Ramos (cell line): Measurements from ENCODE around the gene PRH2.

Experiments used
- in situ Hi-C: fragments of 300-500 bp; cut with MboI; formaldehyde crosslinking; loops from one replicate; pipeline ENCODE4 v1.14.3; 2022; ENCODE audit warnings: low sequenced_read_pairs; ENCODE audit not compliant: unreplicated experiment

The PRH2 gene

DNA sequence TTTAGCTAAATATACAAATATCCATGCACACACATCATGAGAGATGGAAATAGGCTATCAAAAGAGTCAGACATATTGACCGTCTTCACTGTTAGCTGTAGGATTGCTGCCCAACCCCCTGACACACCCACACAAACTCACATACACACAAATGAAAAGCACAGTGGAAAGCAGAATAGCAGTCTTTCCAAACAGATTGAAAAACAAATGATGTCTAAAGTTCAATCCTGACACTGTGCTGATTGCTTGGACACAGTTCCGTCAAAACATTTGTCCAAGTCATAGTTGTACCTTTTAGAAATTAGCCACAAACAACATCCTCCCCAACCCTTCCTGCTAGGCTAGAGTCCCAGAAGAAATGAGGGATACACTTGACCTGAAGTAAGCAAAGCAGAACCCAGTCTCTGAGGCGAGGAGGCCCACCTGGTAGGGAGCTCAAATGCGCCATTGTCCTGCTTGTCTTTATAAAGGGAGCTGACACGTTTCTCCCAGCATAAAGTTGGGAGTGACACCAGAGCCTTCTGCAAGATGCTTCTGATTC is at the start of gene PRH2:
PRH2 (plus strand) TSS at position 491 of the 541 bp plus-strand sequence; CDS start at position 529, 38 bp downstream.
- in situ Hi-C loops: no loop called here

DNA sequence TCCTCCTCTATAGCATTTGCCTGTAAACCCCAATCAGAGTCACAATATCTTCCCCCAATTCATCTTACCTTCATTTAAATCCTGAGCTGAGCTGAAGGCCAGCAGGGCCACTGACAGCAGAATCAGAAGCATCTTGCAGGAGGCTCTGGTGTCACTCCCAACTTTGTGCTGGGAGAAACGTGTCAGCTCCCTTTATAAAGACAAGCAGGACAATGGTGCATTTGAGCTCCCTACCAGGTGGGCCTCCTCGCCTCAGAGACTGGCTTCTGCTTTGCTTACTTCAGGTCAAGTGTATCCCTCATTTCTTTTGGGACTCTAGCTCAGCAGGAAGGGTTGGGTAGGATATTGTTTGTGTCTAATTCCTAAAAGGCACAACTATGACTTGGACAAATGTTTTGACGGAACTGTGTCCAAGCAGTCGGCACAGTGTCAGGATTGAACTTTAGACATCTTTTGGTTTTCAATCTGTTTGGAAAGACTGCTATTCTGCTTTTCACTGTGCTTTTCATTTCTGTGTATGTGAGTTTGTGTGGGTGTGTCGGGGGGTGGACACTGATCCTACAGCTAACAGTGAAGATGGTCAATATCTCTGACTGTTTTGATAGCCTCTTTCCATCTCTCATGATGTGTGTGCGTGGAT is 44.8 kb upstream of the PRH2 start, which contains the start of gene PRH1:
PRH1 (minus strand) TSS at position 170 of the 640 bp plus-strand sequence; CDS start at position 132, 38 bp downstream.
- in situ Hi-C loops: no loop called here

DNA sequence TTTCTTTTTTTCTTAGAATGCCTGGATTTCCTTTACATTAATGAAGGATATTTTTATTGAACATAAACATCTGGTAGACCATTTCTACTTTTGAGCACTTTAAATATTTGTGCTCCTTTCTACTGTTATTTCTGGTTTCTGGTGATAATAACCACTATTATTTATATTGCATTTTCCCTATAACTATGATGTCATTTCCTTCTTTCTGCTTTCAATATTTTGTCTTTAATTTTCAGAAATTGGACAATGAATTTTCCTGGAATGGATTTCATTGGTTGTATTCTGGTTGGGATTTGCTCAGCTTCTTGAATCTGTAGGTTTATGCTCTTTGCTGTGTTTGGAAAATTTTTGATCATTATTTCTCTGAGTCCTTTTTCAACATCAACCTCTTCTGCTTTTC is 39.8 kb upstream of the PRH2 start:
- in situ Hi-C loops: no loop called here

DNA sequence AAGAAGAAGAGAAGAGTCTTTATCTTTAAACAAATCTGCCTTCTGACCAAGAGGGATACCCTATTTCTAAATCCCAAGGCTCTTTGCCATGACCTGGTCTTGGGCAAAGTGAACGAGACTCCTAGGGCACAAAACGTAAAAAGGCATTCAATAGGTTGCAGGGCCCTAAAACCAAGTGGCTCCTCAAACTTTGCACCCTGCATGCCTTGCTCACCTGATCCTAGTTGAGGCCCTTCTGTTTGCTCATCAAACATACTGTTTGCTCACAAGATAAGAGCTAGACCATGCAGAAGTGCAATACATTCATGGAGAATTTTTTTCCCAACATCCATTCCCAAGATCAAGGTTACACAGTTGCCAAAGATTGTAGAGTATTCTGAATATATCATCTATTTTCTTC is 37.1 kb upstream of the PRH2 start:
- in situ Hi-C loops: no loop called here

DNA sequence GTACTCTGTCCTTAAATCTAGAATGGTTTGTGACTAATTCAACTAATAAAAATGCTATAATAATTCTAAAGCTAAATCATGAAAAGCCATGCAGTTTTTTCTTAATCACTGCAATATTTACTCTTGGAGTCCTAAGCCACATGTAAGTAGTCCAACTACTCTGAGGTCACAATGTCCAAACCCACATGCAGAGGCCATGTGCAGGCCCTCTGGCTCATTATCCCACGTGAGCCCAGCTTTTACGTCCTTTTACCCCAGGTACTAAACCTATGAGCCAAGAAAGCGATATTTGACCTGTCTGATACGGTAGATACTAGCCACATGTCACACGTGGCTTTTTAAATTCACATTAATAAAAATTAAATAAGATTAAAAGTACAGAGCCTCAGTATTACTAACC is 32.2 kb upstream of the PRH2 start:
- in situ Hi-C loops: no loop called here

DNA sequence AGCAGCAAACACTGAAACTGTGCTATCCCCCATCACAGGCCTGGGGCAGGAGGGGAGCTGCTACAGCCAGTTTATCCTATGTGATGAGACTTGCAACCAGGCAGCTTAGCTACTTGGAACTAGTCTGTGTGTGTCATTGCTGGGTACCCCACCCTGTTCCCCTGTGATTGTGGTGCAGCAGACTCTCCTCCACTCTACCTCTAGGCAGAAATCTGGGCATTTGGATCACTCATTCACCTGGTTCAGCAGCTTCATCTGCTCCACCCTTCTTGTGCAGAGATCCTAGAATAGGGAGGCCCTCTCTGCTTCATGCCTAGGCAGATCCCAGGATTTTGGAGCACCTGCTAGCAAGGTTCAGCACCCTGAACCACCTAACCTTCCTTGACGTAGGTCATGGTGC is 28.5 kb upstream of the PRH2 start:
- in situ Hi-C loops: no loop called here

DNA sequence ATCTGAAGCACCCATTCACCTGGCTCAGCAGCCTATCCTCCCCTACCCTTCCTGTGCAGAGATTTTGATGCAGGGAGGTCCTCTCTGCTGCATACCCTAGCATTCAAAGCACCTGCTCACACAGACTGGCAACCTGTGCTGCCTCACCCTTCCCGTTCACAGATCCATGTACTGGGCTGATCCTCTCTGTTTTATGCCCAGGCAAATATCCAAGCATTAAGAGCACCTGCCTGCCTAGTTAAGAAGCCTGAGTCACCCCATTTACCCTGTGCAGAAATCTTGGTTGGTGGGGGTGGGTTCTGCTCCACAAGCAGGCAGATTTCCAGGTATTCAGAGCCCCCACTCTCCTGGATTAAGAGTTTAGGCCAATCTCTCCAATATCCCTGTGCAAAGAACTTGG is 28.1 kb upstream of the PRH2 start:
- in situ Hi-C loops: no loop called here

DNA sequence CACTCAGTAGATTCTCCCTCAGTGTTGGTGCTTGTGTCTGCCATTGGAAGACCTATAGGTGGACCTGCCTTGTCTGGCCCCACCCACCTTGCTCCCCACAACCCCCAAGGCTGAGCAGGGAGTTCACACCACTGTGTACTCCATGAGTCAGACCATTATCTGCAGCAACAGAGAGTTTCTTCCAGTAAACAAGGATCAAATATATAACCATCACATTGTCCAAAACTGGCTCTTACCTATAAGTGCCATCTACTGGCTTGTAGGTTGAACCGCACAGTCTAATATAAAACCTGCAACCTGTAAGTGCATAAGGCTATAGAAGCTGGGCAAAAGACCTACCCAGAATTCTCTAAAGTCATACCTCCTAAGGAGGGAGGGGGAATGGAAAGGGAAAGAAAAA is 27.6 kb upstream of the PRH2 start:
- in situ Hi-C loops: no loop called here

DNA sequence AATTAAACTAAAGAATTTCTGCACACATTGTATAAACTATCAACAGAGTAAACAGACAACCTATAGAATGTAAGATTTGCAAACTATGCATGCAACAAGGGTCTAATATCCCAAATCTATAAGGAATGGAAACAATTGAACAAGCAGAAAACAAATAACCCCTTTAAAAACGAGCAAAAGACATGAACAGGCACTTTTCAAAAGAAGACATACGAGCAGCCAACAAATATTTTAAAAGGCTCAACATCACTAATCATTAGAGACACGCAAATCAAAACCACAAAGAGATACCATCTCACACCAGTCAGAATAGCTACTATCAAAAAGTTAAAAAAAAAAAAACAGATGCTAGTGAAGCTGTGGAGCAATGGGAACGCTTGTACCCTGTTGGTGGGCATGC is 24.4 kb upstream of the PRH2 start:
- in situ Hi-C loops: no loop called here

DNA sequence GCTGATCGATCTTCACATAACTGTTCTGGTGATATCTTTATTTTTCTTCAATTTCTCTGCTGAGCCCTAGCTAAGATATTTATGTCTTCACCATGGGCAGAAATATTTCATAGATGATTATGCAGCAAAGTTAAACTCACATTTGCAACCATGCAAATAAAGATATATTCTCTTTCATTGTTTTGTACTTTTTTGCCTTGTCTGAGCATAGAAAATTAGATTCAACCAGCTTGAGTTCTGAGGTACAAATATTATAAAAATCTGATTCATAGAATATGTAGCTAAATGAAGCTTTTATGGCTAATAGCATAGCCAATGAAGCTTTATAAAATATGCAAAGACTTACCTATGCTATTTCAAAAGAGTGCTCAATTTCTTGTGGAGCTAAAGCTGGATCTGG is 19.6 kb upstream of the PRH2 start, which contains the start of gene TAS2R13:
TAS2R13 (minus strand) TSS at position 101 of the 400 bp plus-strand sequence. CDS start 264 bp downstream, outside the sequence.
- in situ Hi-C loops: no loop called here

DNA sequence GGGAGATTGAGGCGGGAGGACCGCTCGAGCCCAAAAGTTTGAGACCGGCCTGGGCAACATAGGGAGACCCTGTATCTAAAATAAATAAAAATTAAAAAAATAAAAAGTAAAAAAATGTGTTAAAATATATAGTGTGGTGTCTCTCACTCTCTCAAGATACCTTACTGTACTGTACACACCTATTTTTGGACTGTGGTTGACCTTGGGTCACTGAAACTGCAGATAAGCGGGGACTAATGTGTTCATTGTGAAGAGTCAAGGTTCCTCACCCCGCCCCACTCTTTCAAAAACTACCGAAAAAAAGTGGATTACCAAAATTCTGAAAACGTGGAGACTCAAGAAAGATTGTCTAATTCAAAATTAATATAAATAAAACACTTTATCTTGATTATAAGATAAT is 18.7 kb upstream of the PRH2 start:
- in situ Hi-C loops: no loop called here

DNA sequence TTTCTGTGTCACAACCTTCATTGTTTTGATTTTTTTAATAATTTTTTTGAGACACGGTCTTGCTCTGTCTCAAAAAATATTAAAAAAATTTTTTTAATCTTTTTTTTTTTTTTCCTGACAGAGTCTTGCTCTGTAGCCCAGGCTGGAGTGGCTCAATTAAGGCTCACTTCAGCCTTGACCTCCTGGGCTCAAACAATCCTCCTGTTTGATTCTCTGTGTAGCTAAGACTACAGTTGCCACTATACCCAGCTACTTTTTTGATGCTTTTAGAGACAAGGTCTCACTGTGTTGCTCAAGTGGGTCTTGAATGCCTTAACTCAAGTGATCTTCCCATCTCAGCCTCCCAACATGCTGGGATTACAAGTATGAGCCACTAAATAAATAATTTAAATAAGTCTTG is 9.2 kb upstream of the PRH2 start:
- in situ Hi-C loops: no loop called here

DNA sequence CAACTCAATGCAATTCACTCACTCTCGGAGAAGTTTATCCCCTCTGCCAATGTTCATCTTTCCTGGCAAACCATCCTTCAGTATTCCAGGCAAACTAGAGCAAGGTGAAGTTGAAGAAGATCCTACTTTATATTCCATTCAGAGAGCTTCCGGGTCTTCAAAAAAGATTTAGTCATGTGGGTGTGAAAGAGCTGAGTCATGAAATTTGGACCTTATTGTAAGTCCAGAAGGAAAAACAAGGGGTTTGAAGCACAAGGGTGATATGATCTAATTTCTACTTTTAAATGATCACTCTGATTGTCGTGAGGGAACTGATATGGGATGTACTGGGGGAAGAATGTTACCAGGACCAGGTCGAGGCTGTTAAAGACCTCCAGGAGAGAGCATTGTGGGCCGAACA is 2.8 kb upstream of the PRH2 start:
- in situ Hi-C loops: no loop called here

DNA sequence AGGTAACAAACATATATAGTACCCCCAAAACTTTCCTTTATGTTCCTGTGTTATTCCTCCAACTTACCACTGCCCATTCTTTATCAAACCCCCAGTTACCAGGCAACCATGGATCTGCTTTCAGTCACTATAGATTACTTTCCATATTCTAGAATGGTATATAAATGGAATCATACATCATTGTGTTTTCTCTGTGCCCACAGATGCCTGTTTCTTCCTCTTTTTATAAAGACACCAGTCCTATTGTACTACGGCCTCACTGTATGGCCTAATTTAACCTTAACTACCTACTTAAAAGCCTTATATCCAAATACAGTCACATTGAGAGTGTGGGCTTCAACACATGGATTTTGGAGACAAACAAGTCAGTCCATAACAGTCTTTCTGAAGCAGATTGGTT is 7.5 kb downstream of the PRH2 start:
- in situ Hi-C loops: no loop called here

DNA sequence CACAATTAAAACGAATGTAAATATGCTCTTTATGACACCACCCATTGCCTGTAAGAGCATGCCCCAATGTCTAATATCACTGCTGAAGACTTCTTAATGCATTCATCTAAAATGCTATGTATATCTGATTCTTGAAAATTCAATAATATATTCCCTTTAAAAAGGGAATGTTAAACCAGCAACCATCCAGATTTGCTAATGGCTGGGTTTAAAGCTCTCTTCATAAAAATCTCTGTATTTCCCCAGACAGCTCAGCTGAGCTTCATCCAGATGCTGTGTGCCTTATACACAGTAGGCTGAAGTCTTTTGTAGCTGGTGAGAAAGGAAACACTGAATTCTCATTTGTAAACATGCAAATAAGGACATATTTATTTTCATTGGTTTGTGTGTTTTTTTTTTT is 10.1 kb downstream of the PRH2 start, which contains the start of gene TAS2R14:
TAS2R14 (minus strand) TSS at position 101 of the 400 bp plus-strand sequence; CDS start at position 45, 56 bp downstream.
- in situ Hi-C loops: no loop called here

DNA sequence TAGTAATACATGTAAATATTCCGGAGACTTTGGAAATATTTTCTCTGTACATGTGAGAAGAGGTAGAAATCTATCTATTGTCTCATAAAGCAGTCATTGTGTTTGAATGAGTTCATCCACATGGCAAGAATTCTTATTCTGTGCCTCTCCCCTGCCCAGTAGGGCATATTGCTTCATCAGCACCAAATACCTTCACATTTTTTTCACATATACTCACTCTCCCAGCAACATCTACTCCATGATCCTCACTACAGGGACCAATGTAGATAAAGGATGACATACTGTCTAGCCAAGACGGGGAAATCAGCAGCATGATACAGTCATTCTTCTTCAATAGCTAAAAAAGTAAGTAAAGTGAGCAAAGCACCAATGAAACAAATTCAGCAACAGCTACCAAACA is 11.4 kb downstream of the PRH2 start:
- in situ Hi-C loops: no loop called here

DNA sequence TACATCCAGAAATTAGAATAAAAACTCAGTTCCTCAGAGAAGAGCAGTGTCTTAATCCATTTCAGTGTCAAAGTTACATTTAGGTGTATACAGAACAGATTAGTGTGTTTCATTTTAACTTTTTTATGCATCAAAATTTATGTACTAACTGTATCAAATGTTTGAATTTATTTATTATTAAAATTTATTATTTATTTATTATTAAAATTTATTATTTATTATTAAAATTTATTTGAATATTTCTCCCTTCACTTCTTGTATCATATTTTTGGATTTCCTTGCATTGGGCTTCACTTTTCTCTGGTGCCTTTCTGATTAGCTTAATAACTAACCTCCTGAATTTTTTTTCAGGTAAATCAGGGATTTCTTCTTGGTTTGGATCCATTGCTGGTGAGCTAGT is 12.3 kb downstream of the PRH2 start:
- in situ Hi-C loops: no loop called here

DNA sequence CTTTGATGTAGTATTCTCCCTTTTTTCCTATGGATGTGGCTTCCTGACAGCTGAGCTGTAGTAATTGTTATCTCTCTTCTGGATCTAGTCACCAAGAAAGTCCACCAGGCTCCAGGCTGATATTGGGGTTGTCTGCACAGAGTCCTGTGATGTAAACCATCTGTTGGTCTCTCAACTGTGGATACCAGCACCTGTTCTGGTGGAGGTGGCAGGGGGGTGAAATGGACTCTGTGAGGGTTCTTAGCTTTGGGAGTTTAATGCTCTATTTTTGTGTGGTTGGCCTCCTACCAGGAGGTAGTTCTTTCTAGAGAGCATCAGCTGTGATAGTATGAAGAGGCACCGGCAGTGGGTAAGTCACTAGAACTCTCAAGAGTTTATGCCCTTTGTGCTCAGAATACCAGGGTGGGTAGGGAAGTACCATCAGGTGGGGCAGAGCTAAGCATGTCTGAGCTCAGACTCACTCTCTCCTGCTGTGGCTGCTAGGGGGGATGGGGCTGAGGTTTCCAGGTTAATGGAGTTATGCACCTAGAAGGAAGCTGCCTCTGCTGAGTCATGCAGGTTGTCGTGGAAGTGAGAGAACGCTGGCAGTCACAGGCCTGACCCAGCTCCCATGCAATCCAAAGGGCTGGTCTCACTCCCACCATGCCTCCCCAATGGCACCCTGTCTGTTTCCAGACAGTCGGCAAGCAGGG is 13.0 kb downstream of the PRH2 start:
- in situ Hi-C loops: no loop called here

DNA sequence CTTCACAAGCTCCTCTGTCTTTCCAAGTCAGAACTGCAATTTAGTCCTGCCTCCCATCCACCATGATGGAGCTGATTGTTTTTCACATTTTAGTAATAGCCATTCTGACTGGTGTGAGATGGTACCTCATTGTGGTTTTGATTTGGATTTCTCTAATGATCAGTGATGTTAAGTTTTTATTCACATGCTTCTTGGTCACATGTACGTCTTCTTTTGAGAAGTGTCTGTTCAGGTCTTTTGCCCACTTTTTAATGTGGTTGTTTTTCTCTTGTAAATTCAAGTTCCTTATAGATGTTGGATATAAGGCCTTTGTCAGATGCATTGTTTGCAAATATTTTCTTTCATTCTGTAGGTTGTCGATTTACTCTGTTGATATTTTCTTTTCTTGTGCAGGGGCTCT is 14.1 kb downstream of the PRH2 start:
- in situ Hi-C loops: no loop called here

DNA sequence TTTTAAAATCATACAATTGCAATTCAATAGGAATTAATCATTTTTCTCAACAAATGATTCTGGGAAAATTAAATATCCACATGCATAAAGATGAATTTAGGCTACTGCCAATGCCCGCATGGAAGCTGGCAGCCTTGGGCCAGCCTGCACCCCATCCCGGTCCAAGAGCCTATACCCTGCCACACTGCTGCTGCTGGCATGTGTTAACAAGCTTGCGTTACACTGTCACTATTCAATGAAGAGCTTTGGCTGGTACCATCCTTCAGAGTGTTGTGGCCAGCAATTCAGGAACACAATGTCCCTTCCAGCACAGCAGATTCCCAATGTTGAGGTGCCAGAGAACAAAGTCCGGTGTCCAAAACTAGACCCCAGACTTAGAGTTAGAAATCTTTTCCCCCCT is 23.6 kb downstream of the PRH2 start:
- in situ Hi-C loops: no loop called here

DNA sequence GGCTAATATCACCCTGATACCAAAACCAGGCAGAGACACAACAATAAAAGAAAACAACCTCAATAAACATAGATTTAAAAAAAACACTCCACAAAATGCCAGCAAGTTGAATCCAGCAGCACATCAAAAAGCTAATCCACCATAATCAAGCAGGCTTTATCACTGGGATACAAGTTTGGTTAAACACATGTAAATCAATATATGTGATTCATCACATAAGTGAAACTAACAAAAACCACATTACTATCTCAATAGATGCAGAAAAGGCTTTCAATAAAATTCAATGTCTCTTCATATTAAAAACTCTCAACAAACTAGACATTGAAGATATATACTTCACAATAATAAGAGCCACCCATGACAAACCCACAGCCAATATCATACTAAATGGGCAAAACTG is 27.0 kb downstream of the PRH2 start:
- in situ Hi-C loops: no loop called here

DNA sequence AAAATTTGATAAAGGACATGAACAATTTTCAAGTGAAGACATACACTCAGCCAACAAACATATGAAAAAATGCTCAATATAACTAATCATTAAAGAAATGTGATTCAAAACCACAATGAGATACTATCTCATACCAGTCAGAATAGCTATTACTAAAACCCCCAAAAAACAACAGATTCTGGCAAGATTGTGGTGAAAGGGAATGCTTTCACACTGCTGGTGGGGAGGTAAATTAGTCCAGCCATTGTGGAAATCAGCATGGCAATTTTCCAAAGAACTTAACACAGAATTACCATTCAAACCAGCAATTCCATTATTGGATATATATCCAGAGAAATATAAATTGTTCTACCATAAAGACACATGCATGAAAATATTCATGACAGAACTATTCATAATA is 28.7 kb downstream of the PRH2 start:
- in situ Hi-C loops: no loop called here
